ENCODE data around the gene SIK3.

The SIK3 gene

DNA sequence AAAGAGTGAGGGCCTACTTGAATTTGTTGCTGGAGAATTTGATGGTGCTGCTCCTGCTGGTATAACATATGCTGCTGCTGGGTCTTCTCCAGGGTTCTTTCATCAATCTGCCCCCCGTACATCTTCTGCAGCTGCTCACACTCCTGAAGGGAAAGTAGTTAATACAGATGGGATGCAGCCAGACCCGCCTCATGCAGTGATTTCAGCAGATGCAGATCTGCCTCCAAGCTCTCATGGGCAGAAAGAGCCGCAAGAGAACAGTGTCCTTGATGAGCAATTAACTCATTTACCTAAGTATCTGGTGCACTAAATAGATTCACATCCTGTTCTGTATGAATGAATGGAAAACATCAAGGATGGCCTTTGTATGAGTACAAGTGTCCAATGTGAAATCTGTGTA is 236.0 kb downstream of the SIK3 start:
- TF ChIP-seq, protein P1, sequence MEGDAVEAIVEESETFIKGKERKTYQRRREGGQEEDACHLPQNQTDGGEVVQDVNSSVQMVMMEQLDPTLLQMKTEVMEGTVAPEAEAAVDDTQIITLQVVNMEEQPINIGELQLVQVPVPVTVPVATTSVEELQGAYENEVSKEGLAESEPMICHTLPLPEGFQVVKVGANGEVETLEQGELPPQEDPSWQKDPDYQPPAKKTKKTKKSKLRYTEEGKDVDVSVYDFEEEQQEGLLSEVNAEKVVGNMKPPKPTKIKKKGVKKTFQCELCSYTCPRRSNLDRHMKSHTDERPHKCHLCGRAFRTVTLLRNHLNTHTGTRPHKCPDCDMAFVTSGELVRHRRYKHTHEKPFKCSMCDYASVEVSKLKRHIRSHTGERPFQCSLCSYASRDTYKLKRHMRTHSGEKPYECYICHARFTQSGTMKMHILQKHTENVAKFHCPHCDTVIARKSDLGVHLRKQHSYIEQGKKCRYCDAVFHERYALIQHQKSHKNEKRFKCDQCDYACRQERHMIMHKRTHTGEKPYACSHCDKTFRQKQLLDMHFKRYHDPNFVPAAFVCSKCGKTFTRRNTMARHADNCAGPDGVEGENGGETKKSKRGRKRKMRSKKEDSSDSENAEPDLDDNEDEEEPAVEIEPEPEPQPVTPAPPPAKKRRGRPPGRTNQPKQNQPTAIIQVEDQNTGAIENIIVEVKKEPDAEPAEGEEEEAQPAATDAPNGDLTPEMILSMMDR (IDR thresholded peaks at IDR 0.05), result no peak
- TF ChIP-seq ZFX (IDR thresholded peaks at IDR 0.05; ENCODE audit: borderline replicate concordance), result no peak

GRCh38 chr11:116861539-116861938 is 236.7 kb downstream of the SIK3 start:
- H3K27ac ChIP-seq, result no peak overlapping the region
- TF ChIP-seq, protein P1 (IDR thresholded peaks at IDR 0.05), result no peak
- TF ChIP-seq ZFX (IDR thresholded peaks at IDR 0.05; ENCODE audit: borderline replicate concordance), result no peak

More for the DNA sequence above, 236.0 kb downstream of the SIK3 start:
- no peak overlapping the region for H3K27ac ChIP-seq

DNA sequence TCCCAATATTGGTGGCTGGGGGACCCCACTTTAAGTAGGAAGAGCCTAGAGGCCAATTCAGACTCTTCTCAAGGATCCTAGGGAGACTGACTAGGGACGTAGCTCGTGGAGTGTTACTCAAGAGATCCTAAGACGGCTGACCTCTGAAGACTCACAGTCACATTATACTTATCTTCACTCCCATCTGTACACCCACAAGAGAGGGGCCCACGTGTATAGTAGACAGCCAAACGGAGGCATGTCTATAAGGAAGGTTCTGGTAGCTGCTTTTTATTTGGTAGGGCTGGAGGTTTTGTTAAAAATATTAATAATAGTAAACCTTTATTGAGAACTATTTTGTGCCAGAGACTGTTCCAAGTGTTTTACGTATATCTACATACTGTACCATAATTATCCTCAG is 237.9 kb downstream of the SIK3 start:
- no peak overlapping the region for H3K27ac ChIP-seq
- no peak for TF ChIP-seq ZFX (IDR thresholded peaks at IDR 0.05; ENCODE audit: borderline replicate concordance)
- TF ChIP-seq, protein P1 (IDR thresholded peaks at IDR 0.05), result no peak

DNA sequence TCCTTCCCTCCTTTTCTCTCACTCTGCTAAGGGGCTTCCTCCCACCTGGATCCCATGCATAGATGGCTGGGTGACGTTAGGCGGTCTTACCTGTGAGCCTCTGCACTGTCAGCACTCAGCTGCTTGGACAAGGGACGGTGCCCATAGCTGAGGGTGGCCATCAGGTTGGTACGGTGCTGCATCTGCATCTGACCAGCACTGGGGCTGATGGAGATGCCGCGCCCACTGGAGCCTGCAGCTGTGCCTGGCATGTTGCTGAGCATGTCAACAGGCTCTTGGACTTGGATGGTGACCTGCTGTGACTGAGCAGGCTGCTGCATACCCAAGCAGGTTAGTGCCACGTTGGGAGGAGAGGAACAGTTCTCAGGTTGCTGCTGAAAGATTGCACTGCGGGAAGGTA is 239.1 kb downstream of the SIK3 start:
- TF ChIP-seq, protein P1 (IDR thresholded peaks at IDR 0.05), result no peak
- TF ChIP-seq ZFX (IDR thresholded peaks at IDR 0.05; ENCODE audit: borderline replicate concordance), result no peak
- no peak overlapping the region for H3K27ac ChIP-seq

GRCh38 chr11:116857936-116858335 is 240.3 kb downstream of the SIK3 start:
- TF ChIP-seq, protein P1 (IDR thresholded peaks at IDR 0.05), result no peak
- no peak for TF ChIP-seq ZFX (IDR thresholded peaks at IDR 0.05; ENCODE audit: borderline replicate concordance)
- H3K27ac ChIP-seq, result no peak overlapping the region

DNA sequence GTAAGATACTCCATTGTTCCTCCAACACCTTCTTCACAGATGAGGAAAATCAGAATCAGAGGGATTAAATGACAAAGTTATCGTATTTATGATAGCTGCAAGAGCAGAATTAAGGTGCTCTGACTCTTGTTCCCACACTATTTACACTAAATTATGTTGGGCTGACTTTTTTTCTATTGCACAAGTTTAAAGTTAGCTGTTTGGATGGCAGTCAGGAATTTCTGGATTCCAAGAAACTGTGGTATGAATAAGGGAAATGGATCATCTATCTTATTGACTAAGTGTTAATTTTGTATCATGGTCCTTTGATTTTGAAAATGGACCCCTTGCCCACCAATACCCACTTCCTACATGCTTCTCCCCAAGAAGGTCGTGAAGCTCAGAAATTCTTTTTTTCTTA is 240.9 kb downstream of the SIK3 start:
- TF ChIP-seq, protein P1 (IDR thresholded peaks at IDR 0.05), result no peak
- TF ChIP-seq ZFX (IDR thresholded peaks at IDR 0.05; ENCODE audit: borderline replicate concordance), result no peak
- no peak overlapping the region for H3K27ac ChIP-seq

DNA sequence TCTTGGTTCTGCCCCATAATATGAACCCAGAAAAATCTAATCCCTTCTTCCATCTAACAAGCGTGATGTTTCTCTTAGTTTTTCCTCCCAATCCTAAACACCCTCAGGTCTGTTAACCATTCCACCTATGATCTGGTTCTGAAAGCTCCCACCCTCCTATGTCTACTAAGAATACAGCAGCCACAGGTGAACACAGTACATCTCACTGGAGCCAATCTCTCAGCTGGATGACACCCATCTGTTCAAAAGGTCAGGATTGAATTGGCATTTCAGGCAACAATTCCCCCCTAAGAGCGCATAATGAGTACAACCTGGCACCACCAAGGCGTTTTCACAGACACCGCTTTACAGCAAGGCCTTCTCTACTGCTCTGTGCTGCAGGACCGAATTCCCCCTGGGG is 241.8 kb downstream of the SIK3 start:
- TF ChIP-seq ZFX (IDR thresholded peaks at IDR 0.05; ENCODE audit: borderline replicate concordance), result no peak
- TF ChIP-seq, protein P1 (IDR thresholded peaks at IDR 0.05), result no peak
- no peak overlapping the region for H3K27ac ChIP-seq
